HG02840 (cell line): ENCODE data around the gene FAM111A.

Experiments
- ATAC-seq: cut with Tn5 transposase; IDR thresholded peaks from one replicate; pipeline ENCODE4 v1.9.1; 2021; ENCODE audit warnings: mild to moderate bottlenecking, moderate library complexity, moderate number of reproducible peaks; ENCODE audit not compliant: unreplicated experiment, low FRiP score

FAM111A gene

GRCh38 chr11:59196777-59197176, 54.1 kb downstream of the FAM111A start:
- no peak for ATAC-seq

- no peak for ATAC-seq
Measured at GRCh38 chr11:59197991-59198390, 55.3 kb downstream of the FAM111A start.

- no peak for ATAC-seq
Measured at GRCh38 chr11:59198726-59199125, 56.1 kb downstream of the FAM111A start.

GRCh38 chr11:59199546-59200422, 57.1 kb downstream of the FAM111A start:
- ATAC-seq = no peak

GRCh38 chr11:59200423-59200746, 57.7 kb downstream of the FAM111A start:
- no peak for ATAC-seq

GRCh38 chr11:59201353-59201752, 58.7 kb downstream of the FAM111A start:
- ATAC-seq = no peak
